ENCODE measurements around the gene PLD1.

The PLD1 gene

DNA sequence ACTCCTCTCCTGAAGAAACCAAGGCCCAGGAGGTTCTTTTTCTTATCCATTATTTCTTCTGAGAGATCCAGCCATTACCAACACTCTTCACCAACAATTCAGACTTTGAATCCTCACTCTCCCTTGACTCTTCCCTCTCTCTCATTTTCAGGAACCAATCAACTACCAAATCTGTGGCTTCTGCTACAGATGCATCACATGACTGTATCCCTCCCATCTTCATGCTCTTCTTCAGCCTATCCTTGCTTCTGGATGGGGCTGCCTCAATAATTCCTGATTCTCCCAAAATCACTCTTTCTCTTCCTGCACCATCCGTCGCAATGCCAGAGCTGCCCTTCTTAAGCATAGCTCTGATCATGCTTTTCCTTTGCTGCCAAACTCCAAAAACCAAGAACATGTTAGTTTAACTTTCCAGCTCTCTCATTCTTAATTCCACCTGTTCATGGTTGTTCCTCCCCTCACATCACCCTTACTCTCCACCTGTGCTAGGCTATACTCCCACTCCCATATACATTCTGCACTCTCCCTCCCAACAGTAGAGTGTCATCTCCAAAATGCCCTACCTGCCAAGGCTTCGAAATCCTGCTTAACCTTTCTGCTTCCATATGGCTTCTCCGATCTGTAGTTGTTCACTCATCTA, 13.5 kb downstream of the PLD1 start:
- no peak for DNase-seq

DNA sequence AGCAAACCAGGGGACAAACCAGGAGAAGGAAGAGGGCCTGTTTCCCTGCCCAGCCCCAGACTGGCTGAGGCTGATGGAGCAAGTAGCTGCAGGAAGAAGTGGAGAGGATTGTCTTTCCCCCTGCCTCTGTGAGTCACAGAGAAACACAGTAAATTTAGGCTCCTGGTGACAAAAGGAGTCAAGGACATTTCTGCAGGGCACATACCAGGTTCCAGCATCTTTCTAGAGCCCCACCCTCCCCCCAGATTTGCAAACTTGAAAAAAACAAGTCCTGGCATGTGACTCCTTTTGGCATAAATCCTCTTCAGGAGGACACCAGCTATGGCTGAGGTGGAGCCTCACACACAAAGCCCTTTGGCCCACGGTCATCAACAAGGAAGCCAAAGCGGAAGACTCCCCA, 17.8 kb downstream of the PLD1 start:
- DNase-seq: peak in 1 of 2 donors; percentile 22

DNA sequence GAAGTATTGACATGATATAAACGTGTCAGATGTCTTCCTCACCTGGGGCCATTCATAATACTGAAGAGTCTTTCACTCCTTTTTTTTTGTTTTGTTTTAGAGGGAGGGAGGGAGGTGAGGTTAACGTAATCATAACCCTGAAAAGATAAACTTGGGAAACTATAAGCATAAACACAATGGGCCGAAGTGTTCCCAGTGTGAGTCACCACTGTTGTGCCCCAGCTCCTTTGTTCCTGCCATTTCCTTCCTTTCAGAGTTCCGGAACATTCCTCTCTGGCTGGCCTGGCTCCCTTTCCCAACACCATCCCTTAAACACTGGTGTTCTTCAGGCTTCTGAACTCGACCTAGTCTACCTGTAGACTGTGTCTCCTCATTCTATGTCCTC, 18.6 kb downstream of the PLD1 start:
- no peak for DNase-seq

DNA sequence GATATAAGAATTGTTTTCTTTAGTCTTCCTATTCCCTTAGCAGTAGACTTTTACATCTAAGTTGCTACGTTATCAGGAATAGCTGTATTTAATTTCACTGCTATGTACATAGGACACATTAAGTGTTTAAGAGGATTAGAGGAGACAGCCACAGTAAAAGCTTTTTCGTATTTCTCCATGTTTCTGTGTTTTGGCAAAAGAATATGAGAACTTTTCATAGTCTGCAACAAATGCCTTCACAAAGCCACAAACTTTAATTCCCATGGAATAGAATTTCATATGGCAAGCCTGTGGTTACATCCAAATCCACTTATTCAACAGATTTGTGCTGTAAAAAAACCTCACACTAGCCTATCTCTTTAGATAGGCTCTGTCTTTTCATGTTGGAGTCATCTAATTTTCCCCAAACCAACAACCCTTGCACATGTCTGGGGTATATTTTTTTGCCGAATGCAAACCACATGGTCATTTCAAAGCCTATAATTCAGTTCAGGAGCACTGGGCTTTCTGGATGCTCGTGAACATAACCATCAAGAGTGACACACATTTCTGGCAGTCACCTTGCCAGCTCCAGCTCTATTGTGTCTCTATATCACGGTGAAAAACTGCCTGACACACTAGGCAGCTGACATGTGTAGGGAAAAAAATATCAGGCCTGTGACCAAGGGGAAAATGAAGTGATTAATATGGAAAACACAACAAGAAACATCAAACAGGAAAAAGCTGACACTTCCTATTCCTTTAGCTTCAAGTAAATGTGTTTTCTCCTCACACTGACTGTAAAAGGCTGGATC, 19.2 kb downstream of the PLD1 start:
- DNase-seq: no peak

DNA sequence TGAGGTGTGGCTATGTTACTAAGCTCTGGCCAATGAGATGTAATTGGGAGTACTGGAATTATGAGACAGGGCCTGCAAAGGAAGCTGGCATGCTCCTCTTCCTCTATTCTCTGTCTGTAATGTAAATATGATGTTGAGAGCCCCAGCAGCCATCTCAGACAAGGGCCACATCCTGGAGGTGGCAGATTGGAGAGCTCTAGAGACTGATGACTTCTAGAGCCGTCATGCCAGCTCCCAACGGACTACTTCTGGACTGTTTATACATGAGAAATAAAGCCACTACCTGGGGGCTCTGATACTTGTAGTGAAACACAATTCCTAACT, 19.7 kb downstream of the PLD1 start:
- DNase-seq: peak in 1 of 2 donors; percentile 38

DNA sequence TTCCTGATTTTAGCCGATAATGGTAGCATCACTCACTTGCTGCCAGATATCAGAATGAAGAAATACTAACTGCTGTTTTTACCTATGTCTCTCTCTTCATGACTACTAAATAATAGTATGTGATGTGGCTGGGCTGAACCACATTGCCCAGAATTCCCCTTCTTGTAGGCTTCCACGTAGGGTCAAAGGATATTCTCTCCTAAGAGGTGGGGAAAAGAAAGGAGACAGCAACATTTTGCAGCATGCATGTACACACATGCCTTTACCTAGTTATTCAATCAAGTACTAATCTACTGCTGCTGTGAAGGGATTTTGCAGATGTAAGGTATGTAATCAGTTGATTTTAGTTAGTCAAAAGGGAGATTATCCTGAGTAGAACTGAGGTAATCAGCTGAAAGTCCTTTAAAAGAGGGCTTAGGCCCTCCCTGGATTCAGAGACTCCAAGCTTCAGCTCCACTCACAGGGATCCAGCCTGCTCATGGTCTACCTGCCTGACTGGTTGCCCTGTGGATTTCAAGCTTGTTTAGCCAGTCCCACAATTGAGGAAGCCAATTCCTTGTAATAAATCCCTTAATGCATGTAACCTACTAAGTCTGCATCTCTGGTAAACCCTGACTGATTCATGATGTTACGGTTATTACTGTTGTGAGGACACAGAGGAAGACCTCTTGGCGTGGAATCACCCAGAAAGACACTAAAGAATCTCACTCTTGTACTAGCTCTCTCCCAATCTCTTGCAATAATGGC, 20.4 kb downstream of the PLD1 start:
- no peak for DNase-seq

DNA sequence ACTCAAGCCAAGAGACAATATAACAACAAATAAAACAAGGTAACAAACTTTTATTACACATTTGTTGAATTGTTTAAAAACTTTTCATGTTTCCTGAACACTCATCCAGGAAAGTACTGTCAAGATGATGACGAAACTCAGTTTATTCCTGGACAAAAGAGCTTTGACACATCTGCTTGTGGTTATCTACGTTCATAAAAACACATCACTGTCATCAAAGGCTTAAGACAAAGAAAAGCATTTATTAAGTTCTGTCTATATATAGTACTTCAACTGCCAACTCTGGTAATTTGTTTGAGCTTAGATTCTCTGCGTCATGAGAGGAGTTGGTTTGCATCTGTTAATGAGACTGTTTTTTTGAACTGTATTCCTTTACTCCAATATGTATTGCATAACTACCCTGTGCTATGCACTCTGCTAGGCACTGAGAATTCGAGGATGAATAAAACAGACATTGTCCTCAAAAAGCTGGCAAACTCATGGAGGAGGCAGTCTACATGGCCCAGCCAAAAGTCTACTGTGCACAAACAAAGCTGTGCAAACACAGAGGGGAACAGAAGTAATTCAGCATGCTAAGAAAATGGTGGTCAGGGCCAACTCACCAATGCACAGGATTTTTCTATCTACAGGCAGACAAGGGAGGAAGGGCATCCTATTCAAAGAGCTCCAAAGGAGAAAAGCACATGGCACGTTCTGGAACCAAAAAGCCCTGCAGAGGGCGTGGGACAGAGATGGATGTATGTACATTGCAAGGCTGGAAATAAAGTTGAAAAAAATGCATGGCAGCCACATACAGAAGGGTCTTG, 21.5 kb downstream of the PLD1 start:
- DNase-seq: peak in 1 of 2 donors; percentile 88

DNA sequence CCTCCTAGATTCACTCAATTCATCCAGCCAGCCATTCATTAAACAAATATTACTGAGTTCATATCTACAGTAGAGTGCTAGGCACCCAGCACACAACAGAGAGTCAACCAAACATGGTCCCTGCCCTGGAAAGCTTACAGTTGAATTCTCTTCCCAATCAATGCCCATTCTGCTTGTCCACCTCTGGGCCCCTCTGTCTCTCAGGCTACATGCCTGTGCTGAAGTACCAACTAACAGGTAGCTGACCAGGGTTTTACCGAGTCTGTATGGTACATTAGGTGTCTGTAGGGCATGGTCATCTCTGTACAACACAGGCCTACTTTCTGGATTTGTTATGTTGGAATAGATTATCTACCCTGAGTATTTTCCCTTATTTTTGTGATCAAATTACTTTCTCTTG, 23.3 kb downstream of the PLD1 start:
- no peak for DNase-seq

DNA sequence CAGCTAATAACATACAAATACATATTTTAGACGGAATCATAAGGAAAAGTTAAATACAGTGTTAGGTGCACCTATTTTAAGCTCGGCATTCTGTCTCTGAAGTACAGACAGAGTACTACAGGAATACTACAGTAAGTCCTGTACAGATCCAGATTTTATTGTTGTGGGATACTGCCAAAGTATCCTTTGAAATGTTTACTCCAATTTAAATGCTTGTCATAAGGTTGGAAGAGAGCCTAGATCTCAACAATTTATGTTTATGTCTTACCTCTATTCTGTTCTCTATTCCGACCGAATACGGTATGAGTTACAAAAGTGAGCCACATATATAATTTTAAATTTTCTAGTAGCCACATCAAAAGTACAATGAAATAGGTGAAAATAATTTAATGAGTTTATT, 25.3 kb downstream of the PLD1 start:
- DNase-seq: no peak

DNA sequence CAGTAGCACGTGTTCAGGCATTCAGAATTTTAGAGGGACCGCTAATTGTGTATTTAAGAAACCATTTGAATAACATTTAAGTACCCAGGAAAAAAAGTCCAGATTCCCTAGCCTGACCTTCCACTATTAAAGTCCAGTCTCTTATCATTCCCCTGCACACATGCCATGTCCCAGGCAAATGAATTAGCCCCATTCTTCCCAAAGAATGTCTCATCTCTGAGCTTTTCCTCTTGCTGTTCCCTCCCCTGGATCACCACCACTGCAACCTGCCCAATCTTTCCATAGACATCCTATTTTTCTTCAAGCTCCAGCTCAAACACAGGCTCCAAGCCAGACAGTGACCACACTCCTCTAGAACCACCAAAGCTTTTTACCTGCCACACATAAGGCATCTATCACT, 25.9 kb downstream of the PLD1 start:
- DNase-seq: no peak

DNA sequence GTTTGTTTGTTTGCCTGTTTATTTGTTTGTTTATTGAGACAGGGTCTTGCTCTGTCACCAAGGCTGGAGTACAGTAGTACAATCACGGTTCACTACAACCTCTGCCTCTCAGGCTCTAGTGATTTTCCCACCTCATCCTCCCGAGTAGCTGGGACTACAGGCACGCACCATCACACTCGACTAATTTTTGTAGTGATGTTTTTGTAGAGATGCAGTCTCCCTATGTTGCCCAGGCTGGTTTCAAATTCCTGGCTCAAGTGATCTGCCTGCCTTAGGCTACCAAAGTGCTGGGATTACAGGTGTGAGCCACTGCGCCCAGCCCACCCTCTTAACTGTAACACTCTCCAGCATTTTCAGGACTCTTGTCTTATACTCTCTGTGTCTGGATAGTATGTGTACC, 26.7 kb downstream of the PLD1 start:
- no peak for DNase-seq

DNA sequence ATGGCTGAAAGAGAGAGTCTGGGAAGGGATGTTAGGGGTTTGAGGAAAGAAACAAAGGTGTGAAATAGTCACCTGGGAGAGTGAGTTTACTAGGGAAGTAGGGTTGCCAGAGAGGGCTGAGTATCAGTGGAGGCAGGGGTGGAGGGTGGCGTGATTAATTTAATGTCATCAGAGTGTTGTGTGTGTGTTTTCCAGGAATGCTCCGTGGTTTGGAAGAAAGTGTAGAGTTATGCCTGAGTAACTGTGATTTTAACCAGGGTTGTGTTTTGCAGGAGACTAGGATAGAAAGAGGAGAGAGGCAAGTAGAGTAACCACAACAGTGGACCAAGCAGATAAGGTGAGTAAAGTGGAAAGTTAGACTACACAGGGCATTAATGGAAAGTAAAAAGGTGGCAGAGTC, 27.2 kb downstream of the PLD1 start:
- no peak for DNase-seq

DNA sequence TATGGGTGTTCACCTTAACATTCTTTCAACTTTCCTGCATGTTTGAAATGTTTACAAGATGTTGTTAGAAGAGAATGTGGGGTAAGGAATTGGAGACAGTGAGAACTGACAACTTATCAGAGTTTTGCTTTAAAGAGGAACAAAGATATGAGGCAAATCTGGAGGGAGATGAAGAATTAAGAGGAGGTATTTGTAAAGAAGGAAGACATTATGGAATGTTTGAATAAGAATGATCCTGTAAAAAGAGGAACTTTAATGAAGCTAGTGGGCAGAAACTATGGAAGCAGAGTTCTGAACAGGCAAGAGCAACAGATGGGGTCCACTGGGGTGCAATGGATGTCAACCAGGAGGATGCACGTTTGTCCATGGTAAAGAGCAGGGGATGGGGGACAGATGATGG, 27.7 kb downstream of the PLD1 start:
- no peak for DNase-seq

DNA sequence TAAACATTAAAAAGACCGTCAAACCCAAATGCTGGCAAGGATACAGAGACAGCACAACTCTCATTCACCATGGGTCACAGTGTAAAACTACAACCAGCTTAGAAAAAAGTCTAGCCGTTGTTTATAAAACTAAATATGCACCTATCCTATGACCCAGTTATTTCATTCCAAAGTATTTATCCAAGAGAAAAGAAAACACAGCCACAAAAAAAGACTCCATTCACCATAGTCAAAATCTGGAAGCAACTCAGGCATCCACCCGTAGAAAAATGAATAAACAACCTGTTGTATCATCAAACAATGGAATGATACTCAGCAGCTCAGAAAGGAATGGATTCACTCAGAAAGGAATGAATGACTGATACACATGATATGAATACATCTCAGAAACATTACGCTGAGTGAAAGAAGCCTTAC, 28.6 kb downstream of the PLD1 start:
- DNase-seq: no peak

DNA sequence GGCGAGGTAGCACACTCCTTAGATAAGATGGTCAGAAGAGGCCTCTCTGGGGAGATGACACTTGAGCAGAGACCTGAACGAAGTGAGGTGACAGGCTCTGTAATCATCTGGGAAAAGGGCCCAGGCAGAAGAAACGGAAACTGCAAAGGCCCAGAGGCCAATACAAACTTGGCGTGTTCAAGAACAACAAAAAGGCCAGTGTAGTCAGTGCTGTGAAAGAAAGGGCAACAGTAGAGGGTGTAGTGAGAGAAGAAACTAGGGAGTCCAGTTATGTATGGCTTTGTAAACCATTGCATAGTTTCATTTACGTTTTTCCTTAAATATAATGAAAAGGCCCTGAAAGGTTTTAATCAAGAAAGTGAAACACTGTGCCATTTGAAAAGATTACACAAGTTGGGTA, 31.8 kb downstream of the PLD1 start:
- DNase-seq: no peak

DNA sequence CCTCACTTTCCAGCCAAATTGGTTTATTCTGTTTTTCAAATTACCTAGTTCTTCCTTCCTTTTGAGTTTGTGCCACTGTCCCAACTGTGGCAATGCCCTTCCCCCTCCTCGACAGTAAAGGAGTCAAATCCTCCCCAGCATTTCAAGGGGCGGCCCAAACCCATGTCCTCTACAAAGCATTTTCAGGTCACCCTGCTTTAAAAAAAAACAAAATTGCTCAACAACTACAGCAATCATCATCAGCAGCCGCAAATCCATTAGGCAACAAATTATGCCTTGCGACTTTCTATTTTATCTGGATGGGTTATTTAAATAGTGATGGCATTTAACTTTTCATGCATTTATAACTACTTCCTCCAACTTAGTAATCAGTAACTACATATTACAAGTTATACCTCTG, 32.7 kb downstream of the PLD1 start:
- no peak for DNase-seq

DNA sequence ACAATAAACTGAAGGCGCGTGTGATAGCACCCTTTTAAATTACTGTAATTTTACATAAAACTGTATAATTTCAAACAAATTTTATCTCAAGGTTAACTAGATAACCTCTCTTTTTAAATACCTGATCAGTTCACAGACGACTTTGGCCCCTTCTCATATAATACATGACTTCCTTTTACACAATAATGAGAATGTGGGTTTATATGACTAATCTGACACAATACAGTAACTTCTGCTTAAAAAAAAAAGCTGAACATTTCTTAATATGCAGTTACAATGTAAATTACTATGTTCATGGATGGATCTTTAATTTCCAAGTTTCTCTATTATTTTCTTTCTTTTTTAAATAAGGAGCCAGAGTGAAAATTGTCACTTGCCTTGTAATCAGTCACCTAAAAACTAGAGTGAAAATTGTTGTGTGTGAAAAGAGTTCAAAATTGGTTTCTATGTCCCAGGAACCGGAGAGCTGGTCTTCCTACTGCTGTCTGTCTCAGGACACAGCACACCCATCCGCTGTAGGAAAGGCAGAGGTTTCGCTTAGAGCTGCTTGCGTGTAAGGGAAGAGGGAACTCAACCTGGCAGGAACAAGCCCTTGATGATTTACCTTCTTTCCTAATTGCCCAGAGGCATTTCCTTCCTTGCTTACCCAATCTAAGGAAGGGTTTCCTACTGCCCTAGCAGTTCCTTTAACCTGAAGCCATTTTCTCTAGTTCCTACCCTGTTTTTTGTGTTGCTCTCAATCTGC, 33.3 kb downstream of the PLD1 start:
- DNase-seq: peak in 1 of 2 donors; percentile 48

DNA sequence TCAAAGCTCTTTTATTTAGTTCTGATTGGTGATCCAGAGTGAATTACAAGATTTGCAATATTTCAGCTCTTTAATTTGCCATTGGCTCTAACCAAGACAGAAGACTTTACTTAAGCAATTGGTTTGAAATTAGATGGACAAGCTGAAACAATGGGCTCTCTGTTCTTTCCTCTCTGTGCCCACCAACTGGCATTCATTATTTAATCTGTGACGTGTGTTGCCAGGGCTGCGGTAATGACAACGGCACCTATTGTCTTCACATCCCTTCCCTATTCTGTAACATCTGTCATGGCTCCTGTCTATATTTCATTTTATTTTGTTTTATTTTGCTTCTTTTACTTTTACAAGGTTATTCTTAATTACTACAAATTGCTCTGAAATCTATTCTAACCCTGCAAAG, 33.9 kb downstream of the PLD1 start:
- no peak for DNase-seq

DNA sequence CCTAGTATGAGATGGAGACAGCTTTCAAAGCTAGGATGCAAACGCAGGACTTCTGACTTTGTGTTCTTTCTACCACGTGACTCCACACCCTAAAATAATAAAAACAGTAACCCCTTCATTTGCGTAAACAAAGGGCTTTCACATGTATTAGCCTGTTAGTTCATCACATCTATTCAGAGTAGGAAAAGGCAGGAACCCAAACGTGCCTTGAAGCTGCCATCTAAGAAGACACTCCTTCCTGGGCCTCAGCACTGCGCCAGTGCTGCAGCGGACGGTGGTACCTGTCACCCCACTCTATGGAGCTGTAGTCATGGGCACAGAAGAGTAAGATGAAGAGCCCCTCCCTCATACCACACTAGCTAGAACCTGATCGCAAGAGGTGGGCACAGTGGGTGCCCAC, 34.3 kb downstream of the PLD1 start:
- DNase-seq: no peak

DNA sequence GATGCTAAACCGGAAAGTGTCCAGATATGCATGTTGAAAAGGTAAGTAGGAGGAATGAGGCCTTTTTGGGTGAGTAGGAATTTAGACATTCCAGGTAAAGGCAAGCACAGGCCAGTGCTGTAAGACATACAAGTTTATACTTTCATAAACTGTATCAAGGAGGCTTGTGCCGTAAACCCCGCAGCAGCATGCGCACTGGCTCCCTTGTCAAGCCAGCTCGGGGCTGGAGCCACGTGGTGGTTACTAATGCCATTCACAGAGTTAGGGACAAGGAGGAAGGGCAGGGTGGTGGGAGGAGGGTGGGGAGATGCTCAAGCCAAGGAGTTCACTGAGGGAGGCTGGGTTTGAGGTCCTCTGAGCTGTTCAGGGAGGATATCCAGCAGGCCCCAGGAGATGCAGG, 35.8 kb downstream of the PLD1 start:
- no peak for DNase-seq

DNA sequence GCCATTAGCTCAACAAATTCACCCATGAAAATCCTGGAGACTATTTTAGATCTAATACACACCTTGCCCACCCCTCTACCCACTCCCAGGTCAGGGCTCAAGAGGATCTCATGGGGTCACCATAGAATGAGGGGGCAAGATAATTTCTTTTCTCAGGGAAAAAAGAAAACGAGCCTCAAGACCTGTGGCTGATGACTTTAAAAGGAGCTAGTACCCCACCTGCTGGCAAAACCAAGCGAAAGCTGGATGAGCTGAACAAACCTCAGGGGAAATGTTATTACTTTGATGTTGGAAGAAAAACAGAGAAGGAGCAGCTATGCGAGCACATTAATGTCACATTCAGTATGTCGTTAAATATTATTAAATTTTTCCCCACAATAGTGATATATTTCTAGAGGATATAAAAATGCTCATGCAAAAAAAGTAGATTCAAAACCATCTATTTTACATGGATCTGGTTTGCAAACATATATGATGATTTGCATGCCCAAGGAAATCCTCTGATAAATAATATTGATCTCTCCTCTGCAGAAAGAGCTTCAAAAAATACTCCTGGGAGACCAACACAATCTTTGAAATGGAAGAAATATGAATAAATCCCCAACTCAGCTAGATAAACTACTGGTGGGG, 37.7 kb downstream of the PLD1 start:
- DNase-seq: peak in 1 of 2 donors; percentile 46

All from bone marrow (tissue), 2 donors.